ENCODE data around the gene DENND2A.

The DENND2A gene

DNA sequence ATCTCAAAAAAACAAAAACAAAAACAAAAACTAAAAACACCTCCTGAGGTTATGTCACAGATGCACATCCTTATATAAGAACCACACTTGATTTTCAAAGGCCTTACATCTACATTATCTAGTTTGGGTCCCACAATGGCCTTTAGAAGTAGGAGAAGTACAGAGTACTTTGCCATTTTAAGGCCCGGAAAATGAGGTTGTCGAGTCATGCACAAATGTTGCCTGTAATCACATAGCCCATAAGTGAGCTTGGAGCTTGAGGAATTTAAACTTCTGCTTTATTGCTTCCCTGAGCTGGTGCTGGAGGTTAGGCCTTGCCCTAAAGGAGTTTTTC, 151.6 kb downstream of the DENND2A start:
- Histone ChIP-seq H3K36me3 (no peaks in the 10 kb centered on the region), H3K4me1 (no peaks in the 10 kb centered on the region), H3K27ac (no peak overlapping the region), H3K4me3 (no peak overlapping the region), H3K27me3 (no peaks in the 10 kb centered on the region), H3K9me3 (no peaks in the 10 kb centered on the region)
- intact Hi-C loops (cut with DNase I; ENCODE audit: low total_unique reads): no loop called here
- no peak for DNase-seq
- TF ChIP-seq CTCF (IDR thresholded peaks at IDR 0.05): no peak

- Histone ChIP-seq H3K9me3 (no peaks in the 10 kb centered on the region), H3K4me1 (no peaks in the 10 kb centered on the region), H3K4me3 (no peak overlapping the region), H3K27ac (no peak overlapping the region), H3K27me3 (no peaks in the 10 kb centered on the region), H3K36me3 (no peaks in the 10 kb centered on the region)
- intact Hi-C loops (cut with DNase I; ENCODE audit: low total_unique reads): no loop called here
- no peak for DNase-seq
- TF ChIP-seq CTCF (IDR thresholded peaks at IDR 0.05): no peak
These were observed 154.9 kb downstream of the DENND2A start for GRCh38 chr7:140485500-140486265.

- no peaks in the 10 kb centered on the region for H3K4me1 ChIP-seq
- intact Hi-C loops (cut with DNase I; ENCODE audit: low total_unique reads): no loop called here
- no peak for DNase-seq
- H3K4me3 ChIP-seq: no peak overlapping the region
- no peak for TF ChIP-seq CTCF (IDR thresholded peaks at IDR 0.05)
- H3K27me3 ChIP-seq: no peaks in the 10 kb centered on the region
- no peaks in the 10 kb centered on the region for H3K9me3 ChIP-seq
- no peak overlapping the region for H3K27ac ChIP-seq
- H3K36me3 ChIP-seq: no peaks in the 10 kb centered on the region
These were observed 155.6 kb downstream of the DENND2A start for GRCh38 chr7:140484951-140485499.

DNA sequence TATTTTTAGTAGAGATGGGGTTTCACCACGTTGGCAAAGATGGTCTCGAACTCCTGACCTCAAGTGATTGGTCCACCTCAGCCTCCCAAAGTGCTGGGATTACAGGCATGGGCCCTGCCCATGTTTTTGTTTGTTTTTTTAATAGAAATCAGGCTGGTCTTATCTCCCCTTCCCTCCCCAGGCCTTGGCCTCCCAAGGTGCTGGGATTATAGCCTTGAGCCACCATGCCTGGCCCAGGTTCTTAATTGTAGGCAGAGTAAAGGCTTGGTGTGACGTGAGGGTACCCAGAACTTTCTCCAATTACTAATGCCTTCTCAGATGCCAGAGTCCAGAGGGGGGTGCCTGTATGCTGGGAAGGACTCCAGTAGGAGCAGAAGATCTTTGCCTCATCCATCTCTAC, 156.1 kb downstream of the DENND2A start:
- Histone ChIP-seq H3K9me3 (no peaks in the 10 kb centered on the region), H3K27ac (no peak overlapping the region), H3K4me3 (no peak overlapping the region), H3K36me3 (no peaks in the 10 kb centered on the region), H3K27me3 (no peaks in the 10 kb centered on the region), H3K4me1 (no peaks in the 10 kb centered on the region)
- no peak for DNase-seq
- no peak for TF ChIP-seq CTCF (IDR thresholded peaks at IDR 0.05)
- intact Hi-C loops (cut with DNase I; ENCODE audit: low total_unique reads): no loop called here

DNA sequence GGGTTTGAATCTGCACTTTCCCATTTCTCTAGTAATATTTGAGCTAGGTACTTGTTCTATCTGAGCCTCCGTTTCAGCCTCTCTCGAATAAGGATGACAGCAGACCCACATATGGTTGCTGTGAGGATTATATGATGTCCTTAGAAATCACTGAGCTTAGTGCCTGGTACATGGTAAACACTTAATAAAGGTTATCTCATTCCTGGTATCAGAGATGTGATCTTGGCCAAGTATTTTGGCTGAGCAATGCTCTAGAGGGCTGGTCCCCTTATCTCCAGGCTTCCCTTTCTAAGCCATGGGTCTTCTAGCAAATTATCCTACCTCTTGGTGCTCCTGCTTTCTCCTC, 160.9 kb downstream of the DENND2A start:
- H3K9me3 ChIP-seq: no peaks in the 10 kb centered on the region
- no peaks in the 10 kb centered on the region for H3K27me3 ChIP-seq
- H3K4me3 ChIP-seq: peak overlapping the region; percentile 87 to 98
- intact Hi-C loops (cut with DNase I; ENCODE audit: low total_unique reads): no loop called here
- peak overlapping the region; percentile 85 for H3K27ac ChIP-seq
- DNase-seq: no peak
- no peak for TF ChIP-seq CTCF (IDR thresholded peaks at IDR 0.05)
- peaks cover 0 to 21% (median 15%) of the 10 kb centered on the region in 4 donors for H3K4me1 ChIP-seq
- H3K36me3 ChIP-seq: peaks cover 0 to 6% (median 0%) of the 10 kb centered on the region in 3 donors
